Measurements from ENCODE around the gene OLFM2.

The OLFM2 gene

GRCh38 chr19:9934132-9934950 is 2.0 kb downstream of the OLFM2 start:
- ATAC-seq (ENCODE audit: insufficient read depth, low read depth) = peak; percentile 62
- no peak overlapping the region for H3K9ac ChIP-seq (ENCODE audit: low read depth, low read length)
- H3K27me3 ChIP-seq (ENCODE audit: insufficient read depth, low read length, poor library complexity) = no peaks in the 10 kb centered on the region
- TF ChIP-seq CTCF (IDR thresholded peaks at IDR 0.05; ENCODE audit: borderline replicate concordance, extremely low read depth, low read length, poor library complexity, severe bottlenecking) (peak; percentile 73), EZH2 (IDR thresholded peaks at IDR 0.05; ENCODE audit: borderline replicate concordance, low read depth, low read length, severe bottlenecking) (no peak)
- no peak overlapping the region for H3K4me2 ChIP-seq (ENCODE audit: insufficient read depth, low read length)
- peaks cover 3% of the 10 kb centered on the region; the same call in 1 of the 2 replicates for H3K4me1 ChIP-seq (ENCODE audit: insufficient read depth, low read length)
- no peak overlapping the region for H3K27ac ChIP-seq (ENCODE audit: low read length)
- H2AFZ ChIP-seq (ENCODE audit: low read depth, low read length) = no peak overlapping the region
- peak; percentile 72 for DNase-seq
- H3K79me2 ChIP-seq (ENCODE audit: insufficient read depth, low read length) = no peaks in the 10 kb centered on the region
- no peaks in the 10 kb centered on the region for H3K9me3 ChIP-seq (ENCODE audit: insufficient read depth, low read length, severe bottlenecking)
- H3K4me3 ChIP-seq (ENCODE audit: low read depth in 1 of 2, low read length in 2 of 2) = no peak overlapping the region
- H4K20me1 ChIP-seq (ENCODE audit: insufficient read depth, low read length) = no peaks in the 10 kb centered on the region
- H3K36me3 ChIP-seq (ENCODE audit: insufficient read depth, low read length) = no peaks in the 10 kb centered on the region

GRCh38 chr19:9932835-9933234 is 3.5 kb downstream of the OLFM2 start:
- no peaks in the 10 kb centered on the region for H4K20me1 ChIP-seq (ENCODE audit: insufficient read depth, low read length)
- no peaks in the 10 kb centered on the region for H3K36me3 ChIP-seq (ENCODE audit: insufficient read depth, low read length)
- H3K27me3 ChIP-seq (ENCODE audit: insufficient read depth, low read length, poor library complexity) = no peaks in the 10 kb centered on the region
- H3K27ac ChIP-seq (ENCODE audit: low read length) = no peak overlapping the region
- ATAC-seq (ENCODE audit: insufficient read depth, low read depth) (no peak), DNase-seq (no peak)
- H3K79me2 ChIP-seq (ENCODE audit: insufficient read depth, low read length) = no peaks in the 10 kb centered on the region
- no peak overlapping the region for H3K9ac ChIP-seq (ENCODE audit: low read depth, low read length)
- no peak overlapping the region for H3K4me3 ChIP-seq (ENCODE audit: low read depth in 1 of 2, low read length in 2 of 2)
- no peak for TF ChIP-seq EZH2 (IDR thresholded peaks at IDR 0.05; ENCODE audit: borderline replicate concordance, low read depth, low read length, severe bottlenecking)
- no peak for TF ChIP-seq CTCF (IDR thresholded peaks at IDR 0.05; ENCODE audit: borderline replicate concordance, extremely low read depth, low read length, poor library complexity, severe bottlenecking)
- H3K4me2 ChIP-seq (ENCODE audit: insufficient read depth, low read length) = no peak overlapping the region
- H2AFZ ChIP-seq (ENCODE audit: low read depth, low read length) = no peak overlapping the region
- H3K9me3 ChIP-seq (ENCODE audit: insufficient read depth, low read length, severe bottlenecking) = no peaks in the 10 kb centered on the region
- peaks cover 3% of the 10 kb centered on the region; the same call in 1 of the 2 replicates for H3K4me1 ChIP-seq (ENCODE audit: insufficient read depth, low read length)

- Histone ChIP-seq H3K27ac (ENCODE audit: low read length) (no peak overlapping the region), H4K20me1 (ENCODE audit: insufficient read depth, low read length) (no peaks in the 10 kb centered on the region), H3K27me3 (ENCODE audit: insufficient read depth, low read length, poor library complexity) (no peaks in the 10 kb centered on the region), H3K4me1 (ENCODE audit: insufficient read depth, low read length) (peaks cover 3% of the 10 kb centered on the region; the same call in 1 of the 2 replicates), H3K4me2 (ENCODE audit: insufficient read depth, low read length) (no peak overlapping the region), H3K79me2 (ENCODE audit: insufficient read depth, low read length) (no peaks in the 10 kb centered on the region), H3K9ac (ENCODE audit: low read depth, low read length) (no peak overlapping the region), H2AFZ (ENCODE audit: low read depth, low read length) (no peak overlapping the region), H3K9me3 (ENCODE audit: insufficient read depth, low read length, severe bottlenecking) (no peaks in the 10 kb centered on the region), H3K36me3 (ENCODE audit: insufficient read depth, low read length) (no peaks in the 10 kb centered on the region), H3K4me3 (ENCODE audit: low read depth in 1 of 2, low read length in 2 of 2) (no peak overlapping the region)
- no peak for TF ChIP-seq CTCF (IDR thresholded peaks at IDR 0.05; ENCODE audit: borderline replicate concordance, extremely low read depth, low read length, poor library complexity, severe bottlenecking)
- TF ChIP-seq EZH2 (IDR thresholded peaks at IDR 0.05; ENCODE audit: borderline replicate concordance, low read depth, low read length, severe bottlenecking) = no peak
- no peak for DNase-seq
- no peak for ATAC-seq (ENCODE audit: insufficient read depth, low read depth)
Observed at GRCh38 chr19:9931629-9932028, 4.7 kb downstream of the OLFM2 start.

All from DND-41 (cell line).